Endothelial cell of umbilical vein (primary cell): ENCODE data around the gene SUPV3L1.

Source experiments
- EZH2 ChIP-seq: IDR thresholded peaks from 2 replicates; pipeline ENCODE4 v1.6.1; 2012; ENCODE audit warnings: borderline replicate concordance, low read depth, mild to moderate bottlenecking, moderate library complexity, low read length, inconsistent platforms; ENCODE audit not compliant: severe bottlenecking
- JUN ChIP-seq: IDR thresholded peaks from 2 replicates; pipeline ENCODE4 v1.6.1; 2011; ENCODE audit warnings: borderline replicate concordance, low read depth; ENCODE audit not compliant: insufficient read length, insufficient read depth
- MAX ChIP-seq: IDR thresholded peaks from 2 replicates; pipeline ENCODE4 v1.6.1; 2011; ENCODE audit not compliant: insufficient read depth, insufficient read length
- MYC ChIP-seq: IDR thresholded peaks from one replicate; pipeline ENCODE4 v1.6.1; 2011; ENCODE audit warnings: mild to moderate bottlenecking, low read depth, low read length
- POLR2A ChIP-seq: IDR thresholded peaks from 2 replicates; pipeline ENCODE4 v1.6.1; 2012; ENCODE audit warnings: low read depth, mild to moderate bottlenecking, control low read depth, low read length
- POLR2AphosphoS5 ChIP-seq: IDR thresholded peaks from 2 replicates; pipeline ENCODE4 v1.6.1; 2012; ENCODE audit warnings: low read depth, mild to moderate bottlenecking, control low read depth, low read length, moderate library complexity; ENCODE audit not compliant: insufficient read depth
- TF ChIP-seq, protein P1 (sequence below), 2 donors: IDR thresholded peaks; 1 replicate in 1 of 2; 2 replicates in 1 of 2; pipeline ENCODE4 v1.5.1; 2011; ENCODE audit warnings: low read length in 2 of 2, mild to moderate bottlenecking in 2 of 2, moderate library complexity in 2 of 2, control low read depth in 1 of 2, inconsistent platforms in 1 of 2, low read depth in 1 of 2; ENCODE audit not compliant: insufficient read depth in 1 of 2; ENCODE audit errors: extremely low read depth in 1 of 2

DNA sequence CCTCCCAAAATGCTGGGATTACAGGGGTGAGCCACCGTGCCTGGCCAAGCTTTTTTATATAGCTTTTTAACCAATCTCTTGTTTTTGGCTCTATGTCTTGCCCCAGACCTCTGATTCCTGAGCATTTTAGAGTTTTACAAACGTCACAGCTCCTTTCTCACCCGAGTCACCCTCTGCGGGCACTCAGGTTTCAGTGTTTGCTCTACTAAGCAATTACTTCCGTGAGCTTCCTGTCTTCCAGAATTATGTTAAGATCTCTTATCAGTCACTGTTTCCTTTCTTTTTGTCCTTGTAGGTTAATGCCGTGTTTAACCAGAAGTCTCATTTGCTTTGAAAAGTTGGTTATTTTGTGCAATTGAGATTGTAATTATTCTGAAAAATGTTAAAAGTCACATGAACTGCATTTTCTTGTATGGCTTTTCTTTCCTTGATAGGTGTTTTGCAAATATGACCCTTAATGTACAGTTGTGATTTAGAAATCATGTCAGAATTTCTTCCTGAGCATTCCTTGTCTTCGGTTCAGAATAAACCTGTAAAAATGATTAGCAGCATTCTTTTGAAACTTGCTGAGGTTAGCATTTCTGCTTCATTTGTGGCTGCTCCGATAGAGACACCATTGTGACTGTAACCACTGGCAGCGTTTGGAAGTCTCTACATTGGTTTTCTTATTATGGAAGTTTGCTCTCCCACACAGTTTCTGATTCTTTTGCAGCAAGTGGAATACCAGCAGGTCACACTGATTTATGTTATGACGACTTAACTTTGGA, 35.6 kb downstream of the SUPV3L1 start:
- no peak for TF ChIP-seq POLR2A
- TF ChIP-seq, protein P1, sequence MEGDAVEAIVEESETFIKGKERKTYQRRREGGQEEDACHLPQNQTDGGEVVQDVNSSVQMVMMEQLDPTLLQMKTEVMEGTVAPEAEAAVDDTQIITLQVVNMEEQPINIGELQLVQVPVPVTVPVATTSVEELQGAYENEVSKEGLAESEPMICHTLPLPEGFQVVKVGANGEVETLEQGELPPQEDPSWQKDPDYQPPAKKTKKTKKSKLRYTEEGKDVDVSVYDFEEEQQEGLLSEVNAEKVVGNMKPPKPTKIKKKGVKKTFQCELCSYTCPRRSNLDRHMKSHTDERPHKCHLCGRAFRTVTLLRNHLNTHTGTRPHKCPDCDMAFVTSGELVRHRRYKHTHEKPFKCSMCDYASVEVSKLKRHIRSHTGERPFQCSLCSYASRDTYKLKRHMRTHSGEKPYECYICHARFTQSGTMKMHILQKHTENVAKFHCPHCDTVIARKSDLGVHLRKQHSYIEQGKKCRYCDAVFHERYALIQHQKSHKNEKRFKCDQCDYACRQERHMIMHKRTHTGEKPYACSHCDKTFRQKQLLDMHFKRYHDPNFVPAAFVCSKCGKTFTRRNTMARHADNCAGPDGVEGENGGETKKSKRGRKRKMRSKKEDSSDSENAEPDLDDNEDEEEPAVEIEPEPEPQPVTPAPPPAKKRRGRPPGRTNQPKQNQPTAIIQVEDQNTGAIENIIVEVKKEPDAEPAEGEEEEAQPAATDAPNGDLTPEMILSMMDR (IDR thresholded peaks at IDR 0.05; ENCODE audit: extremely low read depth in 1 of 2, insufficient read depth in 1 of 2, low read depth in 1 of 2, low read length in 2 of 2), result no peak
- peak; percentile 47 for TF ChIP-seq POLR2AphosphoS5
- TF ChIP-seq EZH2, result no peak
- no peak for TF ChIP-seq MYC
- no peak for TF ChIP-seq MAX
- no peak for TF ChIP-seq JUN
